Stimulated activated CD8-positive, alpha-beta memory T cell treated with anti-CD3 and anti-CD28 coated beads, Interleukin-15, amount 100 ng/mL, for 48 hours (primary cell): Measurements from ENCODE around the gene ZNF101.

Experiments used
- DNase-seq, 2 donors: peaks; one replicate each; pipeline ENCODE4 v3.0.0-alpha.2; 2020; ENCODE audit warnings: low read depth in 2 of 2

ZNF101 gene

GRCh38 chr19:19668230-19669012 lies at the start of gene ZNF101:
TSS of gene ZNF101 (plus strand) at chr19:19668839. CDS start at chr19:19668964, 125 bp downstream.
- peak; percentile 96 to 97 for DNase-seq

- no peak for DNase-seq
These were observed 49.3 kb upstream of the ZNF101 start for GRCh38 chr19:19619181-19619848.

- no peak for DNase-seq
These were observed 48.8 kb upstream of the ZNF101 start for GRCh38 chr19:19619849-19620210.

- no peak for DNase-seq
These were observed 45.3 kb upstream of the ZNF101 start for GRCh38 chr19:19623383-19623782.

GRCh38 chr19:19624032-19624570 lies 44.5 kb upstream of the ZNF101 start:
- no peak for DNase-seq

GRCh38 chr19:19626516-19627472 lies 41.8 kb upstream of the ZNF101 start:
- DNase-seq: no peak

GRCh38 chr19:19627621-19628500 lies 40.8 kb upstream of the ZNF101 start, which contains the start of gene LPAR2:
TSS of gene LPAR2 (minus strand) at chr19:19628220. CDS start at chr19:19627275, 945 bp downstream.
- peak; percentile 53 to 62 for DNase-seq

GRCh38 chr19:19628501-19629134 lies 40.0 kb upstream of the ZNF101 start:
- DNase-seq: peak in 1 of 2 donors; percentile 37

GRCh38 chr19:19630062-19630414 lies 38.6 kb upstream of the ZNF101 start:
- DNase-seq: no peak

GRCh38 chr19:19630426-19630825 lies 38.2 kb upstream of the ZNF101 start:
- no peak for DNase-seq

GRCh38 chr19:19631346-19631745 lies 37.3 kb upstream of the ZNF101 start:
- no peak for DNase-seq

GRCh38 chr19:19632661-19633060 lies 36.0 kb upstream of the ZNF101 start:
- DNase-seq: no peak

GRCh38 chr19:19633711-19634515 lies 34.7 kb upstream of the ZNF101 start:
- no peak for DNase-seq

GRCh38 chr19:19634516-19635312 lies 33.9 kb upstream of the ZNF101 start:
- DNase-seq: no peak

GRCh38 chr19:19635313-19635702 lies 33.3 kb upstream of the ZNF101 start:
- no peak for DNase-seq

GRCh38 chr19:19636573-19637185 lies 32.0 kb upstream of the ZNF101 start:
- DNase-seq: no peak

GRCh38 chr19:19637186-19637522 lies 31.5 kb upstream of the ZNF101 start:
- DNase-seq: no peak

GRCh38 chr19:19637523-19638251 lies 31.0 kb upstream of the ZNF101 start:
- DNase-seq: no peak
